ENCODE measurements around the gene ADCY9.

Gene ADCY9

DNA sequence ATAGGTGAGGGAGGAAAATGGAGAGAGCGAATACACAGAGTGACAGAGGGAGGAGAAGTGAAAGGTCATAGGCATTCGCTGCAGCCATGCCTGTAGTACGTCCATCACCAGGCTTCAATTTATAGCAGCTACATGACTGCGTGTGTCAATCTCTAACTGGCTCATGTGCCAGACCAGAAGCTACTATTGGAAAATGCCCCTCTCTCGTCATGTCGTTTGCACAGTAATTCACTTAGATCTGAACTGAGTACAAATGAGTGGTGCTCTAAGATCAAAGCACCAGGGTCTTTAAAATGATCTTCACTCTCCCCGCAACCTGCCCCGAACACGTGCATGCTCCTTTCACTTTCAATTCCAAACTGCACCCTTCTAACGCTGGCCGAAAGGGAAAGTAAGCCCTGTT is 51.3 kb downstream of the ADCY9 start:
- no peak for DNase-seq (ENCODE audit: low read depth in 1 of 2, low spot score in 1 of 2)
- in situ Hi-C loops (cut with HindIII; ENCODE audit: low pct_unique_long_range_greater_than_20kb, low sequenced_read_pairs), result no loop called here
- TF ChIP-seq JUND (IDR thresholded peaks at IDR 0.05; ENCODE audit: low read depth), result no peak

DNA sequence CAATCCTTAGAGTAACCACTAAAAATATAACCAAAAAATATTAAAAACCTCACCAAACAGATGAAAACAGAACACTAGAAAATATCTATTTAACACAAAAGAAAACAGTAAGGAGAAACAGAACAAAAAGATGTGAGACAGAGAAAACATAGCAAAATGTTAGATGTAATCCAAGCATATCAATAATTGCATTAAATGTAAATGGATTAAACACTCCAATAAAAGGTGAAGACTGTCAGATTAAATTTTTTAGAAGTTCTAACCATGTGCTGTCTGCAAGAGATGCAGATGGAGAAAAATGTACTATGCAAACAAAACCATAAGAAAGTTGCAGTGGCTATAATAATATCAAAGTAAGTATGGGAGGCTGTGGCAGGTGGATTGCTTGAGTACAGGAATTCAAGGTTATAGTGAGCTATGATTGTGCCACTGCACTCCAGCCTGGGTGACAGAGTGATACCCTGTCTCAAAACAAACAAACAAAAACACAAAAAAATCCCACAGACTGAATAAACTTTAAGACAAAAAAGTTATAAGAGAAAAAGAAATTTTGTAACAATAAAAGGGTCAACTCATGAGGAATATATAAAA is 53.9 kb downstream of the ADCY9 start:
- in situ Hi-C loops (cut with HindIII; ENCODE audit: low pct_unique_long_range_greater_than_20kb, low sequenced_read_pairs), result no loop called here

DNA sequence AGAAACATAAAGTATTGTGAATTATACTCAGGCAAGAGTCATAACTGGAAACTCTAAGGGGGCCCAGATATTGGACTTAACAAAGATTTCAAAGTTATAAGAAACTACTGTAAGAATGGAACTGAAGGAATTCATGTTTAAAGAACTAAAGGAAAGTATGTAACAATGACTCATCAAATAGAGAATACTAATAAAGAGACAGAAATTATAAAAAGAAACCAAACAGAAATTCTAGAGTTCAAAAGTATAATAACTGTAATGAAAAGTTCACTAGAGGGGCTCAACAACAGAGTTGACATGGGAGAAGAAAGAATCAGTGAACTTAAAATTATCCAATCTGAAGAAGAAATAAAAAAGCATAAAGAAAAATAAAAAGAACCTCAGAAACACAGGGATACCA is 55.4 kb downstream of the ADCY9 start:
- in situ Hi-C loops (cut with HindIII; ENCODE audit: low pct_unique_long_range_greater_than_20kb, low sequenced_read_pairs), result no loop called here
- TF ChIP-seq JUND (IDR thresholded peaks at IDR 0.05; ENCODE audit: low read depth), result no peak

More for the DNA sequence above, 53.9 kb downstream of the ADCY9 start:
- no peak for DNase-seq (ENCODE audit: low read depth in 1 of 2, low spot score in 1 of 2)
- TF ChIP-seq JUND (IDR thresholded peaks at IDR 0.05; ENCODE audit: low read depth), result no peak

DNA sequence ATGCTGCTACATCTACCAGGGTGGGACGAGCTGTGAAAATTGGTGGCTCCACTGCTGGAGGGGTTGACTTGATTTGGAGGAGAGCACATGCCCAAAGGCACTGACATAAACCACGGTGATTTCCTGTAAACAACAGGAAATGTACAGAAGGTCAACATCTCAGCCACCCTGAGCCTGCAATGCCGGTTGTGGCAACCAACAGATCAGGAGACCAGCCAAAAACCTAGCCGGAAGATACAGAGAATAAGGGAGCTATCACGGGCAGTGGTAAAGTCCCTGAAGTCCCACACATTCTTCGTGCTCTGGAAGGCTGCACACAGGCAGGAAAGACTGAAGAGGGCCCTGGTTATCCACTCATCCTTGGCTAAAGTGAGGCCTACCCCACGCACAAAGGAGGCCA is 56.2 kb downstream of the ADCY9 start:
- no peak for TF ChIP-seq JUND (IDR thresholded peaks at IDR 0.05; ENCODE audit: low read depth)
- in situ Hi-C loops (cut with HindIII; ENCODE audit: low pct_unique_long_range_greater_than_20kb, low sequenced_read_pairs), result no loop called here
- DNase-seq (ENCODE audit: low read depth in 1 of 2, low spot score in 1 of 2), result no peak

More for the DNA sequence above, 55.4 kb downstream of the ADCY9 start:
- no peak for DNase-seq (ENCODE audit: low read depth in 1 of 2, low spot score in 1 of 2)

DNA sequence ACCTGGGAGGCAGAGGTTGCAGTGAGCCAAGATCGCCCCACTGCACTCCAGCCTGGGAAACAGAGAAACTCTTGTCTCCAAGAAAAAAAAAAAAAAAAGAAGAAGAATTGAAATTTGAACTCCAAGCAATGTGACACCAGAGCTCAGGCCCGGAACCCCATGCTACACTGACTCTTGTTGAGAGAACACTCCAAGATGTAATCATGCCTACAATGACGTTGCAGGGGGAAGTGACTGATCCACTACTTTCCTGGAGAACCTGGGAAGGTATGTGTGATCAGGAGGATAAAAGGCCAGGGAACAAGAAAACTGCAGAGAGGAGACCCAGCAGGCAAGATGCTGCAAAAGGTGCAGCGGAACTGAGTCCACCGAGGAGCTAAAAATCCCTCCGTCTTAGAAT is 57.9 kb downstream of the ADCY9 start:
- in situ Hi-C loops (cut with HindIII; ENCODE audit: low pct_unique_long_range_greater_than_20kb, low sequenced_read_pairs), result no loop called here

DNA sequence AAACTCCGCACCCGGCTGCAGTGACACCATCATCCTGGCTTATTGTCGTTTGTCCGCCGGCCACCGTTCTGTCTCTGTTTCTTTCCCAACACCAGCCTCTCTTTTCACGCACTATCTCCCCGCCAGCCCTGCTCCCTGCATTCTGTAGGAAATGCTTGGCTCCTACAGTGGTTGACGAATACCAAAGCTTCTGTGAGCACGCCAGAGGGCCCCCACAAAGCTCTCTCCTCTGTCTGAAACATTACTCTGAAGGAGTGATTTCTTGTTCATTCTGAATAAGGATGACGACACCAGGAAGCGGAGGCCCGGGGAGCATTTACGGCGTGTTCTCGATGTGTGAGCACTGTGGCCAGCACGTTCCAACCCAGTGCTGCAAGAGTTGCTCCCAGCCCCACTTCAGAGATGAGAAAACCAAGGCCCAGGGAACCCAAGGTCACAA is 58.8 kb downstream of the ADCY9 start:
- in situ Hi-C loops (cut with HindIII; ENCODE audit: low pct_unique_long_range_greater_than_20kb, low sequenced_read_pairs), result no loop called here
- no peak for TF ChIP-seq JUND (IDR thresholded peaks at IDR 0.05; ENCODE audit: low read depth)
- DNase-seq (ENCODE audit: low read depth in 1 of 2, low spot score in 1 of 2), result no peak

More for the DNA sequence above, 57.9 kb downstream of the ADCY9 start:
- TF ChIP-seq JUND (IDR thresholded peaks at IDR 0.05; ENCODE audit: low read depth), result no peak
- DNase-seq (ENCODE audit: low read depth in 1 of 2, low spot score in 1 of 2), result peak in 1 of 2 experiments; percentile 29

DNA sequence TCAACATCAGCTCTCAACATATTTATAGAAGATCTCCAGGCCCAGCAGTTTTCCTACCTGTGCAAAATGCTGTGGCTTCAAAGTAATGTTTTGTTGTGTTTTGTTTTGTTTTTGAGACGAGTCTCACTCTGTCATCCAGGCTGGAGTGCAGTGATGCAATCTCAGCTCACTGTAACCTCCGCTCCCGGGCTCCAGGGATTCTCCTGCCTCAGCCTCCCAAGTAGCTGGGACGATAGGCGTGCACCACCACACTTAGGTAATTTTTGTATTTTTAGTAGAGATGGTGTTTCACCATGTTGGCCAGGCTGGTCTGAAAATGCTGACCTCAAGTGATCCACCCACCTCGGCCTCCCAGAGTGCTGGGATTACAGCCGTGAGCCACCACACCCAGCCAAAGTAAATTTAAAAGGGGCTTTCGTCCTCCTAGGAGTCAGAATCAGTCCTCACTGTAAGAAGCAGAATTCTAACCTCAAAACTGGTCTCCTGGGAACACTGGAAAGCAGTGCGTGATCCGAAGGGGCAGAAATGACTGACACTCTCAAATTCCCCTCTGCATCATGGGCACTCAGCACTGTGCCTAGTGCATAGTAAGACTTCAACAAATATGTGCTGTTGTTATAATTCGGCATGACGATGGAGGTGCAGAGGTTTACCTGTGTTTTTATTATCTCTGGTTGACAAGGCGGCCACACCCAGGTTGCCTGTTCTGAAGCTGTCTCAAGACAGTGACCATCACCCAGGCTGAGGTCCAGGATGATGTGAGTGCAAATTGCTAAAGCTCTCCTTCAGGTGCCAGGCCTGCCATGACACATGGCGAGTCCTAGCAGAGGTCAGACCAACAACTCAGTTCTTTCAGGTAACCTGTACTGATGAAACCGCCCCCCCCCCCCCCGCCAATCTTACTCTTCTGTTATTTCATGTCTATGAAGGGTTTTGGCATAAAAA is 59.8 kb downstream of the ADCY9 start:
- in situ Hi-C loops (cut with HindIII; ENCODE audit: low pct_unique_long_range_greater_than_20kb, low sequenced_read_pairs), result no loop called here
- no peak for DNase-seq (ENCODE audit: low read depth in 1 of 2, low spot score in 1 of 2)
- no peak for TF ChIP-seq JUND (IDR thresholded peaks at IDR 0.05; ENCODE audit: low read depth)

DNA sequence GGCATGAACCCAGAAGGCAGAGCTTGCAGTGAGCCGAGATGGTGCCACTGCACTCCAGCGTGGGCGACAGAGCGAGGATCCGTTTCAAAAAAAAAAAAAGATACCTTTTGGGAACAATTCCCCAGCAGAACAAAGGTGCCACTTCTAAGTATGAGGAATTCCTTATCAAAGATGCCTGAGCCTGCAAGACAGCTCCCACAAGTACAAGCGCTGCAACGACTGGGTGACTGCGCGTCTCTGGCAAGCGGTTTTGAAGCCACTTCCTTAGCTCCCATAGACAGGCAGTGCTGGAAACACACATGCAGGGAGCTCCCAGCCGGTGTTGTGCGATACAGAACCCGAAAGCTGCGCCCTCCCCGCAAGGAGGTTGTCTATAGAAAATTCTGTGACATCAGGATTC is 60.5 kb downstream of the ADCY9 start:
- in situ Hi-C loops (cut with HindIII; ENCODE audit: low pct_unique_long_range_greater_than_20kb, low sequenced_read_pairs), result no loop called here
- no peak for DNase-seq (ENCODE audit: low read depth in 1 of 2, low spot score in 1 of 2)
- no peak for TF ChIP-seq JUND (IDR thresholded peaks at IDR 0.05; ENCODE audit: low read depth)

DNA sequence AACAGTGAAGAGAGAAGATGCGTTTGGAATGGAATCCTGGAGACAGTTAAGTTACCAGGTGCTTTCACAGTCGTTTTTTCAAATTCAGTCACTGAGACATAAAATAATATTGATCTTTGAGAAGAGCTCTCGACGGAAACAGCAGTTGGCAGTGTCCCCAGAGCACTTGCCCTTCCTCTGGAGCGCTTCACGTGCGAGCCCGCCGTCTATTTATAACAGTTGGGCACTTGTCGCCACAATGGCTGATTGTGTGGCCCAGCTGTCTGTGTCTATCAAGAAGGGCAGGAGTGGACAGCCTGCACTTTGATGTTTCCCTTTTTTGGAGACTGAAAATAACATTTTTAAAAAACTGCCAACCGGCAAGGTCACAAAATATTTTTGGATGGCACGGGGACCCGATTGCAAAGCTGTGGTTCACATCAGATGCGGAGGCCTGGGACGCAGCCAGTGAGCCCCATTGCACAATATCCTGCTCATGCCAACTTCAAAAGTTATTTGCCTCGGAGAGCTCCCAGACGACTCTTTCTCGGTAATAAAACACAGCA is 62.9 kb downstream of the ADCY9 start:
- no peak for TF ChIP-seq JUND (IDR thresholded peaks at IDR 0.05; ENCODE audit: low read depth)
- in situ Hi-C loops (cut with HindIII; ENCODE audit: low pct_unique_long_range_greater_than_20kb, low sequenced_read_pairs), result no loop called here
- no peak for DNase-seq (ENCODE audit: low read depth in 1 of 2, low spot score in 1 of 2)

DNA sequence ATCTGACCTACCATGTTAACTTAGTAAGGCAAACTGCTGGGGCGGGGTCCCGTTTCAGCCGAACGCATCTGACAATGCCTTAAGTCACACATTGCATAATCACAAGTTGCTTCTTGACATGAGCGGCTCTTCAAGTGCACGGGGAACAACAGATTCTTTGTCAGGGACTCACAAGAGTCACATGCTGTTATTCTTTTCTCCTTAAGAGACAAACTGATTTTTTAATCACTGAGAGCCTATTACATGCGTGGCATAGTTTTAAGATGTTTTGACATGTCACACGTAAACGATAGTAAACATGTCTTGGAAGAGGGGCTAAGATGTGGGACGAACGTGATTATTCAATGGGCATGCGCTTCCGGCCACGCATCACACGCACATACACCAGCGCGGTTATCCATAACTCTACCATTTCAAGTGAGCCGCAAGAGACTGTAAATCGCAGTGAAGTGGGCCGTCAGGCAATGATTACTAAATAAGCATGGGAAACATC is 63.4 kb downstream of the ADCY9 start:
- no peak for DNase-seq (ENCODE audit: low read depth in 1 of 2, low spot score in 1 of 2)
- in situ Hi-C loops (cut with HindIII; ENCODE audit: low pct_unique_long_range_greater_than_20kb, low sequenced_read_pairs), result no loop called here
- no peak for TF ChIP-seq JUND (IDR thresholded peaks at IDR 0.05; ENCODE audit: low read depth)

DNA sequence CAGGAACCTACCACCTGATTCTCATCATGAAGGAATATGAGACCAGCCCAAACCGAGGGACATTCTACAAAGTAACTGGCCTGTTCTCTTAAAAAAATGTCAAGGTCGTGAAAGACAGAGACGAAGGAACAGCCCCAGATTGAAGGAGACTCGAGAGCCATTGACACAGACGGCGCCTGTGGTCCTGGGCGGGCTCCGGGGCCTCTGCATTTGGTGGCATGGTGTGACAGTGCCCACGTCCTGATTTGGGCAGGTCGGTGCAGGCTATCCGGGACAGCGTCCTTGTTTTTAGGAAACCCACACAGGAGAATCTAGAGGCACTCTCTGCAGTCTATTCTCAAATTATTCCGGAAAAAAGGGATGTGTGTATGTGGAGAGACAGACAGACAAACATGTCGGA is 64.1 kb downstream of the ADCY9 start:
- in situ Hi-C loops (cut with HindIII; ENCODE audit: low pct_unique_long_range_greater_than_20kb, low sequenced_read_pairs), result no loop called here
- TF ChIP-seq JUND (IDR thresholded peaks at IDR 0.05; ENCODE audit: low read depth), result no peak
- no peak for DNase-seq (ENCODE audit: low read depth in 1 of 2, low spot score in 1 of 2)

DNA sequence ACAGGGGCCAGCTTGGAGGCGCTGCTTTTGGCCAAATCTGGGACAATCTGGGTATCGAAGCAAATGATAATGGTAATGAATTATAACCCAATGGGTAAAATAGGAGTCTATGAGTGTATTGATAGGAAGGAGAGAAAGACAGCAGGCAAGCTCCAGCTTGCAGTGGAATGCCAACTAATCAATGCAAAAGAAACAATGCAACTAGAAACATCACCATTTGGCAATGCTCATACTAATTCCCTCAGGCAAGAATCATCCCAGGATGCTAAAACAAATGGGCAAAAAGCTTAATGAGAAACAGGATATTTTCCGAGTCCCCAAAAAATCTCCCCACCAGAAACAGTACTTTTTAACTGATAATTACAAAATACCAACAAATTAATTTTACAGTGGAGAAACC is 64.7 kb downstream of the ADCY9 start:
- in situ Hi-C loops (cut with HindIII; ENCODE audit: low pct_unique_long_range_greater_than_20kb, low sequenced_read_pairs), result no loop called here
- no peak for TF ChIP-seq JUND (IDR thresholded peaks at IDR 0.05; ENCODE audit: low read depth)
- no peak for DNase-seq (ENCODE audit: low read depth in 1 of 2, low spot score in 1 of 2)

DNA sequence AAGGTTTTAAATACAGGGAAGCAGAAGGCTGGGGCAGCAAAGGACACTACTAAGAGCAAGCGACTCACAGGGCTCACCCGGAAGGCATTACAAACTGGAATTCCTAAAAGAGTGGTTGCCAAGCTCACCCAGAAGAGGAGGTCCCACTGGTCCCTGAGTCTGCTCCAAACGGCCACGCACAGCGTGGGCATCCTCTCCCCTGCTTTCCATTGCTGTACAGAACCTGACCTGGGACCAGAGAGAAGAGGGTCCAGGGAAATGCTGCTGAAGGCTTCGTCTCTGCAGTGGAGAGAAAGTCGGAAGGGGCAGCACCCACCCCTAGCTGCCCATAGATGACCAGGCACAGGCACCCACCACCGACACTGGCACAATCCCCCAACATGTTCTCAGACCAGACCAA is 67.2 kb downstream of the ADCY9 start:
- no peak for TF ChIP-seq JUND (IDR thresholded peaks at IDR 0.05; ENCODE audit: low read depth)
- in situ Hi-C loops (cut with HindIII; ENCODE audit: low pct_unique_long_range_greater_than_20kb, low sequenced_read_pairs), result no loop called here
- no peak for DNase-seq (ENCODE audit: low read depth in 1 of 2, low spot score in 1 of 2)
